Heart right ventricle (tissue), 16 donors: ENCODE measurements around the gene BMP4. TPM values are rescaled to one million over a fixed set of nuclear protein-coding genes. Genes with fewer than 3 reads are reported as not detected.
A peak's percentile ranks its signal among the peaks of the same experiment; 100 is the strongest.

ENCODE experiments used
- ATAC-seq, 8 donors: fragments of 200-7000 bp; cut with Tn5 transposase; one replicate each; pipeline ENCODE4 v1.9.1; 2020; ENCODE audit warnings: mild to moderate bottlenecking in 8 of 8, moderate library complexity in 8 of 8, moderate number of reproducible peaks in 1 of 8
- DNase-seq, 2 donors: peaks; one replicate each; pipeline ENCODE4 v3.0.0-alpha.2; 2020
- H3K27ac ChIP-seq, 10 donors: fragments of 200-600 bp; sonication (generic) in 2 of 10; one replicate each; pipeline versions ENCODE4 v1.5.0 to v1.8.0; 2020 to 2022; ENCODE audit warnings: mild to moderate bottlenecking in 3 of 10
- H3K27me3 ChIP-seq, 7 donors: fragments of 200-600 bp; one replicate each; pipeline ENCODE4 v1.8.0; 2021 to 2022; ENCODE audit warnings: mild to moderate bottlenecking in 2 of 7
- H3K36me3 ChIP-seq, 9 donors: fragments of 200-600 bp; sonication (generic) in 1 of 9; one replicate each; pipeline versions ENCODE4 v1.5.0 to v1.8.0; 2020 to 2022; ENCODE audit warnings: mild to moderate bottlenecking in 2 of 9
- H3K4me1 ChIP-seq, 9 donors: fragments of 200-600 bp; sonication (generic) in 1 of 9; one replicate each; pipeline versions ENCODE4 v1.5.0 to v1.8.0; 2020 to 2022; ENCODE audit warnings: mild to moderate bottlenecking in 4 of 9
- H3K4me3 ChIP-seq, 10 donors: fragments of 200-600 bp; sonication (generic) in 2 of 10; one replicate each; pipeline versions ENCODE4 v1.5.0 to v1.8.0; 2020 to 2022; ENCODE audit warnings: mild to moderate bottlenecking in 7 of 10, moderate library complexity in 2 of 10
- H3K9me3 ChIP-seq, 11 donors: fragments of 200-600 bp in 10 of 11; sonication (generic) in 2 of 11; one replicate each; pipeline versions ENCODE4 v1.5.0 to v1.8.0; 2013 to 2022; ENCODE audit warnings: mild to moderate bottlenecking in 2 of 11, control low read depth in 1 of 11, moderate library complexity in 1 of 11
- WGBS, 2 donors: extraction: QIAGEN DNeasy Blood & Tissue Kit; methylation state at CpG; one replicate each; pipeline ENCODE4 v1.1.7; 2013; ENCODE audit warnings: inconsistent platforms in 1 of 2; 5-methylcytosine and 5-hydroxymethylcytosine counted together
- intact Hi-C, 10 donors: fragments of 100-400 bp; cut with DNase I; formaldehyde crosslinking; loops; one replicate each; pipeline versions ENCODE4 v1.11.1 to v1.14.2; 2022
- polyA plus RNA-seq, 2 donors: library from polyadenylated mRNA; stranded (reverse); fragments of 200-250 nt; gene quantifications; one replicate each; pipeline ENCODE4 v1.2.3, GENCODE V29; 2013
- total RNA-seq, 10 donors: library from RNA; stranded (reverse); fragmentation: NEBNext Ultra II Directional in 3 of 10; extraction: Animal tissue kit (Norgen Biotek cat#: 25700) in 3 of 10; gene quantifications; one replicate each; pipeline versions ENCODE4 v1.2.1 to v1.2.4, GENCODE V29; 2021 to 2023
- TF ChIP-seq, protein P1 (sequence below), 9 donors: fragments of 200-600 bp; sonication (generic) in 2 of 9; IDR thresholded peaks; one replicate each; pipeline versions ENCODE4 v1.5.0 to v1.8.0; 2021 to 2022; ENCODE audit warnings: antibody characterized with exemption in 9 of 9, mild to moderate bottlenecking in 5 of 9, moderate library complexity in 1 of 9
- donor health status: Arrhythmogenic right ventricular cardiomyopathy.
- donor health status: ischemic (EF 13 %, LVEDD 7.1; RV severe dilation, severe dysfunction).
- donor health status: healthy with polysubstance abuse.
- donor health status: DM: no; HTN: yes; CAD: no.
- donor health status: DM: no; HTN: no; CAD: no.
- donor health status: ischemic (EF 25% LVEDD 6.9; RV normal size, moderate dysfunction).
- donor health status: ischemic (EF 25% LVEDD 5.7; RV mildly dilated, moderate dysfunction).
- donor health status: healthy.
- donor health status: DM: yes; HTN: yes; CAD: no.
- donor health status: Ischemic cardiomyopathy.
- donor health status: ischemic (EF 35%, LVEDD 5.7; RV mildly dilated, moderate dysfunction).
- donor health status: nonischemic (EF 11% LVEDD 7.7; RV severe dilation, severe dysfunction).
- donor health status: DM: yes; HTN: yes; CAD: no.
- donor health status: PGD.
- donor health status: ischemic (EF 29% LVEDD 5.4; RV normal size, mild dysfunction).
- donor health status: nonischemic (EF 23%, LVEDD 6.1; RV moderate dilation, normal function).

The BMP4 gene
- total and polyA plus RNA-seq, 12 donors: 4.4 to 10.6 (median 5.4) TPM

DNA sequence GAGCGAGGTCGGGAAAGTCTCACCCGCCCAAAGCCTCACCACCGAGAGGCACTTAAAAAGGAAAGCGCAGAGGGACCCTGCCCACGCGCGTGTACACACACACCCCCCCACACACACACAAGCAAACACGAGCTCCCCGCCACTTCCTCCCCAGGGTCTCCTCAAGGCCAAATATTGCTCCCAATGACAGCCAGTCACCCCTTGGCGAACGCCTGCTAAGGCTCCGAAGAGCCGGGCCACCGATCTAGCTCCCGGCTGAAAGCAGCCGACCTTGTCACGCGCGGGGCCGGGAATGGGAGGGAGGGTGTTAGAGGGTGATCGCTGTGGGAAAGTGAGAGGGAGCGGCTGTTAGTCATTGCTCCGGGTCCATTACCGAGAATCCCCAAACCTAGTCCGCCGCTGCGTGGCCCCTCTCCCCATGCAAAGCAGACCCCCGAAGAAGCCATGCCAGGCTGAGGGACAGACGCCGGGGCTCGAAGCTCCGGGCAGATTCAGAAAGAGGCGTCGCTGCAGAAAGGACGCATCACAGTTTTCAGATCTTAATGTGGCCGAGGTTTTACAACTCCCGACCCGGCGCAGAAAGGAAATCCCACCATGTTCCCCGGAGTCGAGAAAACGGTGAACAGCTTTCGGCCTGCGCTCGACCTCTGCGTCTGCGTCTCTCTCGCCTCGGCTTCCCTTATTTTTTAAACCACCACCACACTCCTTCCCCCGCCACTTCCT, 2.6 kb downstream of the BMP4 start:
- Histone ChIP-seq H3K36me3 (peaks cover 0 to 34% (median 4%) of the 10 kb centered on the region in 9 donors), H3K27ac (peak overlapping the region; percentile 86 to 98 (median 91)), H3K27me3 (peaks cover 0 to 66% (median 7%) of the 10 kb centered on the region in 7 donors), H3K9me3 (no peaks in the 10 kb centered on the region), H3K4me1 (peaks cover 0 to 49% (median 27%) of the 10 kb centered on the region in 9 donors), H3K4me3 (peak overlapping the region; percentile 52 to 83 (median 74))
- 0 to 1% methylated on average over 50 to 51 of the region's 51 CpGs for WGBS, 2 donors
- DNase-seq (peak; percentile 40 to 41), ATAC-seq (peak; percentile 13 to 39 (median 22))
- TF ChIP-seq, protein P1, sequence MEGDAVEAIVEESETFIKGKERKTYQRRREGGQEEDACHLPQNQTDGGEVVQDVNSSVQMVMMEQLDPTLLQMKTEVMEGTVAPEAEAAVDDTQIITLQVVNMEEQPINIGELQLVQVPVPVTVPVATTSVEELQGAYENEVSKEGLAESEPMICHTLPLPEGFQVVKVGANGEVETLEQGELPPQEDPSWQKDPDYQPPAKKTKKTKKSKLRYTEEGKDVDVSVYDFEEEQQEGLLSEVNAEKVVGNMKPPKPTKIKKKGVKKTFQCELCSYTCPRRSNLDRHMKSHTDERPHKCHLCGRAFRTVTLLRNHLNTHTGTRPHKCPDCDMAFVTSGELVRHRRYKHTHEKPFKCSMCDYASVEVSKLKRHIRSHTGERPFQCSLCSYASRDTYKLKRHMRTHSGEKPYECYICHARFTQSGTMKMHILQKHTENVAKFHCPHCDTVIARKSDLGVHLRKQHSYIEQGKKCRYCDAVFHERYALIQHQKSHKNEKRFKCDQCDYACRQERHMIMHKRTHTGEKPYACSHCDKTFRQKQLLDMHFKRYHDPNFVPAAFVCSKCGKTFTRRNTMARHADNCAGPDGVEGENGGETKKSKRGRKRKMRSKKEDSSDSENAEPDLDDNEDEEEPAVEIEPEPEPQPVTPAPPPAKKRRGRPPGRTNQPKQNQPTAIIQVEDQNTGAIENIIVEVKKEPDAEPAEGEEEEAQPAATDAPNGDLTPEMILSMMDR (IDR thresholded peaks at IDR 0.05): no peak
- intact Hi-C loops: loop anchor here in 6 of 10 donors (1.0 to 10.0 kb wide), 12 partner anchors 62 to 417 kb away; no protein-coding TSS in a partner anchor

DNA sequence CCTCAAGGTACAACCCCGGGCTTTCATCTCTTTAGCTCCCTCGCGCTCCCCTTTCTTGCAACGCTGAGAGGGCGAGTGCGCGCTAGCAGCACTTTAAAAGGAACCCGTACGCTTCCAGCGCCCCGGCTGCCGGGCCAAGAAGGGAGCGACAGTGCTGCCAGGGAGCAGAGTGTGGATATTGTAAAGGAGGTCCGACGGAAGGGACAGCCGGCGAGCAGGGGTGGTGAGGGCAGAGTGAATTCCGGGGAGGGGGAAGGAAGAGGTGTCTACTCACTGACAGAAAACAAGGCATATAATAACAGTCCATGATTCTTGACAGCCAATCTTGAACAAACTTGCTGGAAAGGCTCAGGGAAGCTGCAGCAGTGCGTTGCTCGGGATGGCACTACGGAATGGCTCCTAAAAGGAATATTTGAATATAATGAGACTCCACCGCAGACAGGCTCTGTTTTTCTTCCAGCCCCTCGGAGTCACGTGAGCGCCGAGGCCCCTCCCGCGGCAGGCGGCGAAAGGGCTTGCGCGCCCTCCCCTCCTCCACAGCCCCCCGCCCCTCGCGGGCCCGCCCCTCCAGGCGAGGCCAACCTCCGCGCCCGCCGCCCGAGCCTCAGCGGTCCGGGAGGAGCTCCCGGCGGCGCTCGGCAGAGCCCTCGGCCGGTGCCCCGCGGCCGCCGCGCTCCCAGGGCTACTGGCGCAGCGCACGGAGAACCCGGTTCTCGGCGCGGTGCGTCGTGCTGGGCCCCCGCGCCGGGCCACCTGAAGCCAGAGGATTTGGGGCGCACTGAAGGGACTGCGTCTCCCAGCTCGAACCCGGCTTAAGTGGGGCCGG, 3.4 kb downstream of the BMP4 start:
- intact Hi-C loops: loop anchor here in 6 of 10 donors (1.0 to 10.0 kb wide), 12 partner anchors 61 to 416 kb away; no protein-coding TSS in a partner anchor
- Histone ChIP-seq H3K36me3 (peaks cover 0 to 40% (median 4%) of the 10 kb centered on the region in 9 donors), H3K27me3 (peaks cover 0 to 64% (median 7%) of the 10 kb centered on the region in 7 donors), H3K27ac (peak overlapping the region; percentile 86 to 98 (median 91)), H3K4me3 (peak overlapping the region; percentile 52 to 83 (median 74)), H3K4me1 (peaks cover 0 to 49% (median 27%) of the 10 kb centered on the region in 9 donors), H3K9me3 (no peaks in the 10 kb centered on the region)
- WGBS, 2 donors: 1 to 2% methylated on average over 56 to 72 of the region's 72 CpGs
- peak; percentile 87 to 88 for DNase-seq
- ATAC-seq: peak; percentile 85 to 94 (median 88)
- TF ChIP-seq, protein P1 (IDR thresholded peaks at IDR 0.05): no peak

- Histone ChIP-seq H3K9me3 (no peaks in the 10 kb centered on the region), H3K27me3 (peaks cover 0 to 64% (median 8%) of the 10 kb centered on the region in 7 donors), H3K36me3 (peaks cover 0 to 40% (median 4%) of the 10 kb centered on the region in 9 donors), H3K4me1 (peaks cover 0 to 49% (median 27%) of the 10 kb centered on the region in 9 donors), H3K27ac (peak overlapping the region; percentile 66 to 97 (median 91)), H3K4me3 (peak overlapping the region; percentile 52 to 83 (median 74))
- TF ChIP-seq, protein P1 (IDR thresholded peaks at IDR 0.05): no peak
- WGBS, 2 donors: 9 to 17% methylated on average over 10 of the region's 10 CpGs
- DNase-seq (no peak), ATAC-seq (no peak)
- intact Hi-C loops: loop anchor here in 6 of 10 donors (5.0 to 10.0 kb wide), 11 partner anchors 60 to 415 kb away; no protein-coding TSS in a partner anchor
Measured at GRCh38 chr14:53952533-53952932, 4.1 kb downstream of the BMP4 start.
